Osteoblast (primary cell): Measurements from ENCODE around the gene KCNC1. TPM values are rescaled to one million over a fixed set of nuclear protein-coding genes. Genes with fewer than 3 reads are reported as not detected.

Experiments
- DNase-seq: peaks from one replicate; pipeline ENCODE4 v3.0.0; 2011; ENCODE audit warnings: low spot score, mixed read lengths; ENCODE audit not compliant: insufficient read length; ENCODE audit errors: missing footprints
- H2AFZ ChIP-seq: 2 replicates; pipeline ENCODE4 v1.6.0; 2011; ENCODE audit warnings: mild to moderate bottlenecking, low read length
- H3K27ac ChIP-seq: 2 replicates; pipeline ENCODE4 v1.5.1; 2011; ENCODE audit warnings: mild to moderate bottlenecking, low read depth, low read length, moderate library complexity
- H3K27me3 ChIP-seq: 2 replicates; pipeline ENCODE4 v1.6.0; 2012; ENCODE audit warnings: mild to moderate bottlenecking, control low read depth, inconsistent platforms, low read length, moderate library complexity; ENCODE audit not compliant: insufficient read depth
- H3K36me3 ChIP-seq: 2 replicates; pipeline ENCODE4 v1.5.1; 2011; ENCODE audit warnings: mild to moderate bottlenecking, low read length, control low read depth, moderate library complexity; ENCODE audit not compliant: insufficient read depth
- H3K4me1 ChIP-seq: 2 replicates; pipeline ENCODE4 v1.5.1; 2011; ENCODE audit warnings: mild to moderate bottlenecking, low read length, control low read depth, moderate library complexity; ENCODE audit not compliant: insufficient read depth
- H3K4me2 ChIP-seq: 2 replicates; pipeline ENCODE4 v1.6.0; 2011; ENCODE audit warnings: mild to moderate bottlenecking, low read length; ENCODE audit not compliant: insufficient read depth
- H3K4me3 ChIP-seq: fragments of 200-600 bp; sonication (generic); 3 replicates; pipeline ENCODE4 v1.5.1; 2012; ENCODE audit warnings: mild to moderate bottlenecking, low read length, inconsistent platforms; ENCODE audit not compliant: insufficient read depth
- H3K79me2 ChIP-seq: 2 replicates; pipeline ENCODE4 v1.6.0; 2012; ENCODE audit warnings: mild to moderate bottlenecking, low read length, control low read depth, inconsistent platforms; ENCODE audit not compliant: insufficient read depth
- H3K9me3 ChIP-seq: 2 replicates; pipeline ENCODE4 v1.5.1; 2011; ENCODE audit warnings: low read depth, low read length, control low read depth
- H4K20me1 ChIP-seq: 2 replicates; pipeline ENCODE4 v1.6.0; 2012; ENCODE audit warnings: mild to moderate bottlenecking, low read length, control low read depth; ENCODE audit not compliant: insufficient read depth
- CTCF ChIP-seq: IDR thresholded peaks from 2 replicates; pipeline ENCODE4 v1.5.1; 2011; ENCODE audit warnings: mild to moderate bottlenecking, low read depth, low read length, moderate library complexity; ENCODE audit errors: extremely low read depth
- total RNA-seq: library from RNA; depleted of rRNA; stranded (reverse); fragments of >200 nt; gene quantifications from 2 replicates; pipeline ENCODE4 v1.2.3, GENCODE V29; 2012

Gene KCNC1
- total RNA-seq, 1 donor: under 0.01 TPM

- TF ChIP-seq CTCF: no peak
These were observed 71.3 kb downstream of the KCNC1 start for GRCh38 chr11:17805873-17806272.

GRCh38 chr11:17807034-17807433, 72.5 kb downstream of the KCNC1 start:
- DNase-seq: no peak
- Histone ChIP-seq H2AFZ (no peak overlapping the region), H3K4me1 (peaks cover 8% of the 10 kb centered on the region), H3K36me3 (no peaks in the 10 kb centered on the region), H3K9me3 (no peaks in the 10 kb centered on the region), H3K4me3 (no peak overlapping the region), H3K4me2 (no peak overlapping the region), H3K27me3 (no peaks in the 10 kb centered on the region), H3K27ac (no peak overlapping the region), H3K79me2 (no peaks in the 10 kb centered on the region), H4K20me1 (peaks cover 5% of the 10 kb centered on the region)
- no peak for TF ChIP-seq CTCF

More at GRCh38 chr11:17805873-17806272, 71.3 kb downstream of the KCNC1 start:
- Histone ChIP-seq H2AFZ (no peak overlapping the region), H3K79me2 (no peaks in the 10 kb centered on the region), H3K4me3 (no peak overlapping the region), H3K27me3 (no peaks in the 10 kb centered on the region), H4K20me1 (peaks cover 5% of the 10 kb centered on the region), H3K4me1 (peaks cover 5% of the 10 kb centered on the region), H3K36me3 (no peaks in the 10 kb centered on the region), H3K4me2 (no peak overlapping the region), H3K9me3 (no peaks in the 10 kb centered on the region), H3K27ac (no peak overlapping the region)
- DNase-seq: no peak

GRCh38 chr11:17810041-17810440, 75.5 kb downstream of the KCNC1 start:
- Histone ChIP-seq H3K36me3 (no peaks in the 10 kb centered on the region), H3K79me2 (no peaks in the 10 kb centered on the region), H2AFZ (no peak overlapping the region), H3K4me2 (no peak overlapping the region), H4K20me1 (peaks cover 9% of the 10 kb centered on the region), H3K27me3 (no peaks in the 10 kb centered on the region), H3K9me3 (no peaks in the 10 kb centered on the region), H3K27ac (no peak overlapping the region), H3K4me3 (no peak overlapping the region), H3K4me1 (peaks cover 22% of the 10 kb centered on the region)
- TF ChIP-seq CTCF: no peak
- DNase-seq: no peak

- peak; percentile 93 for DNase-seq
These were observed 76.2 kb downstream of the KCNC1 start for GRCh38 chr11:17810746-17811145.

More at GRCh38 chr11:17810746-17811145, 76.2 kb downstream of the KCNC1 start:
- Histone ChIP-seq H3K27ac (no peak overlapping the region), H3K4me1 (peaks cover 22% of the 10 kb centered on the region), H3K27me3 (no peaks in the 10 kb centered on the region), H2AFZ (no peak overlapping the region), H3K79me2 (no peaks in the 10 kb centered on the region), H4K20me1 (peaks cover 9% of the 10 kb centered on the region), H3K9me3 (no peaks in the 10 kb centered on the region), H3K36me3 (no peaks in the 10 kb centered on the region), H3K4me3 (no peak overlapping the region), H3K4me2 (no peak overlapping the region)
- TF ChIP-seq CTCF: no peak
